Ishikawa (cell line): ENCODE measurements around the gene PRRC2A.

ENCODE experiments used
- CREB1 ChIP-seq: IDR thresholded peaks from 2 replicates; pipeline ENCODE4 v1.6.1; 2012; ENCODE audit warnings: low read depth
- EGR1 ChIP-seq: IDR thresholded peaks from 2 replicates; pipeline ENCODE4 v1.6.1; 2012
- EP300 ChIP-seq: IDR thresholded peaks from 2 replicates; pipeline ENCODE4 v1.6.1; 2012; ENCODE audit warnings: borderline replicate concordance
- RAD21 ChIP-seq: IDR thresholded peaks from 2 replicates; pipeline ENCODE4 v1.6.1; 2012; ENCODE audit warnings: low read depth
- REST ChIP-seq: IDR thresholded peaks from 2 replicates; pipeline ENCODE4 v1.6.1; 2012; ENCODE audit warnings: low read depth, mild to moderate bottlenecking
- TAF1 ChIP-seq: IDR thresholded peaks from 2 replicates; pipeline ENCODE4 v1.6.1; 2012; ENCODE audit warnings: low read depth, mild to moderate bottlenecking
- TCF12 ChIP-seq: IDR thresholded peaks from 2 replicates; pipeline ENCODE4 v1.6.1; 2012; ENCODE audit warnings: low read depth
- TEAD4 ChIP-seq: IDR thresholded peaks from 2 replicates; pipeline ENCODE4 v1.6.1; 2012
- YY1 ChIP-seq: IDR thresholded peaks from 2 replicates; pipeline ENCODE4 v1.6.1; 2012; ENCODE audit warnings: low read depth
- TF ChIP-seq, protein P1 (sequence below): IDR thresholded peaks from 2 replicates; pipeline ENCODE4 v1.6.1; 2012

DNA sequence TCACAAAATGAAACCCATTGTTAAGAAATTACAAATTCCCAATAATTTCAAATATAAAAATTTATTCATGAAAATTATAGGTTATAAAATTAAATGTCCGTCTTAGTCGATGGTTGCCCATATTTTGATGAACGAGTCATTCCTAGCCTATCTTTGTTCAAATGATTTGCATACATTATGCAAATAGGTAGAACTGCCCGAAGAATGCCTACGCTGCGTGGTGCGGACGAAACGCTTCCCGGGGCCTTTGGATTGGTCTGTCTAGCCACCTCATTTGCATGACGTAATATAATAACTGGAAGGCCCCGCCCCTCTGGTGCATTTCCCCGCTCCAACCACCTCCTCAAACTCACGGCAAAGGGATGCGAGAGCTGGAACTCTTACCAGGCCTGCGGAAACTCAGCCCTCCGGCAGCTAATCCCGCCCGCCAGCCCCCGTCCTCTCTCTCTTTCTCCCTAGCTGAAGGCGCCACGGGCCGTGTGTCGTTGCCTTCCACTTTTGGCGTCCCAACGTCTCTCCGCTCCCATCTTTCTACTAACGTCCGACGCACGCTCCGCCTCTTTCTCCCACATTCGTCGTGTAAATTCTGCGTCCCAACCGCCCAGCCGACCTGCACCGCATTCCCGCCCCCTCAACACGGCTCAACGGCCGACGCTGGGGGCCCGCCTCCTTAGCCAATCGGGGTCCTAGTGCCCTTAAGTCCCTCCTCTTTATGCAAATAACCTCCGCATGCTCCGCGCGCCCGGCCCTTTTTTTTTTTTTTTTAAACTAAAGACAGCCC, 520 bp upstream of the PRRC2A start:
- TF ChIP-seq, protein P1, sequence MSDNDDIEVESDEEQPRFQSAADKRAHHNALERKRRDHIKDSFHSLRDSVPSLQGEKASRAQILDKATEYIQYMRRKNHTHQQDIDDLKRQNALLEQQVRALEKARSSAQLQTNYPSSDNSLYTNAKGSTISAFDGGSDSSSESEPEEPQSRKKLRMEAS, result peak; percentile 98
- TF ChIP-seq RAD21 (no peak), EP300 (no peak), EGR1 (peak; percentile 72), REST (no peak), CREB1 (peak; percentile 71), YY1 (peak; percentile 55; the same call in 1 of the 2 replicates), TEAD4 (peak; percentile 69), TCF12 (no peak), TAF1 (no peak)
